ENCODE results near the gene NR4A2.

NR4A2 gene

GRCh38 chr2:156323754-156324153 lies 8.8 kb downstream of the NR4A2 start:
- Histone ChIP-seq H3K27me3 (ENCODE audit: insufficient read depth, low read length) (no peaks in the 10 kb centered on the region), H3K36me3 (ENCODE audit: insufficient read depth, low read length) (no peaks in the 10 kb centered on the region), H3K9ac (ENCODE audit: low read length) (no peak overlapping the region), H3F3A (ENCODE audit: insufficient read depth, low read length) (no peaks in the 10 kb centered on the region), H3K4me2 (ENCODE audit: low read length) (no peak overlapping the region), H2AFZ (ENCODE audit: low read length) (no peak overlapping the region), H3K4me1 (ENCODE audit: insufficient read depth, low read length, severe bottlenecking) (no peaks in the 10 kb centered on the region), H3K4me3 (ENCODE audit: low read depth, low read length, poor library complexity, severe bottlenecking) (no peak overlapping the region), H3K9me2 (ENCODE audit: low read depth, low read length) (no peaks in the 10 kb centered on the region), H3K27ac (ENCODE audit: low read depth, low read length, poor library complexity, severe bottlenecking) (no peak overlapping the region), H3K79me2 (ENCODE audit: insufficient read depth, low read length) (no peaks in the 10 kb centered on the region), H4K20me1 (ENCODE audit: insufficient read depth, low read length) (no peaks in the 10 kb centered on the region), H3K9me3 (ENCODE audit: low read length) (no peaks in the 10 kb centered on the region)
- TF ChIP-seq, protein P1, sequence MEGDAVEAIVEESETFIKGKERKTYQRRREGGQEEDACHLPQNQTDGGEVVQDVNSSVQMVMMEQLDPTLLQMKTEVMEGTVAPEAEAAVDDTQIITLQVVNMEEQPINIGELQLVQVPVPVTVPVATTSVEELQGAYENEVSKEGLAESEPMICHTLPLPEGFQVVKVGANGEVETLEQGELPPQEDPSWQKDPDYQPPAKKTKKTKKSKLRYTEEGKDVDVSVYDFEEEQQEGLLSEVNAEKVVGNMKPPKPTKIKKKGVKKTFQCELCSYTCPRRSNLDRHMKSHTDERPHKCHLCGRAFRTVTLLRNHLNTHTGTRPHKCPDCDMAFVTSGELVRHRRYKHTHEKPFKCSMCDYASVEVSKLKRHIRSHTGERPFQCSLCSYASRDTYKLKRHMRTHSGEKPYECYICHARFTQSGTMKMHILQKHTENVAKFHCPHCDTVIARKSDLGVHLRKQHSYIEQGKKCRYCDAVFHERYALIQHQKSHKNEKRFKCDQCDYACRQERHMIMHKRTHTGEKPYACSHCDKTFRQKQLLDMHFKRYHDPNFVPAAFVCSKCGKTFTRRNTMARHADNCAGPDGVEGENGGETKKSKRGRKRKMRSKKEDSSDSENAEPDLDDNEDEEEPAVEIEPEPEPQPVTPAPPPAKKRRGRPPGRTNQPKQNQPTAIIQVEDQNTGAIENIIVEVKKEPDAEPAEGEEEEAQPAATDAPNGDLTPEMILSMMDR (IDR thresholded peaks at IDR 0.05; ENCODE audit: low read length): no peak
- no peak for TF ChIP-seq EZH2 (IDR thresholded peaks at IDR 0.05; ENCODE audit: borderline replicate concordance, low read length)

DNA sequence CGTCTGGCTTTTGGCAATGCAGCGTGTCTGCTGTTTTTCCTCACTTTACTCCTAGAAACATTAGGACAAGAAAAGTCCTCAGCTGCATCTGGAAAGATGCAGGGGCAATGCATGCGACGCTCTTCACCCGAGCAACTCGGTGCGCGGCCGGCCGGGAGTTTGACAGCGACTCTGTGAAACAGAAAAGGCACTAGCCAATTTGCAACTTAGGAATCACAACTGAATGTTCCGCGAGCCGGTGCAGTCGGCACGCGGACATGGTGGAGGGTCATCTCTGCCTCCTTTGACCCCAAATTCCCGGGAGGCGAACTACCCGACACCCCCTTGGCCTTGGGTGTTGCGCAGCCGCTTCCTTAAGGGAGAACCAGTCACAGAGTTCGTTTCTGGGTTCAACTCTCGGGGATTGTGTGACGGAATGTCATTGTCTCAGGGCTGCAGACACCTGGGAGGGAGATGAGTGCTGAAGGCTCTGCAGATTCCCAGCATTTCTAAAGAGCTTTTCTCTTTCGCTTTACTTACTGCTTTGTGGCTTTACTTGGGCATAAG lies 9.8 kb downstream of the NR4A2 start:
- no peaks in the 10 kb centered on the region for H3K9me3 ChIP-seq (ENCODE audit: low read length)
- H4K20me1 ChIP-seq (ENCODE audit: insufficient read depth, low read length): no peaks in the 10 kb centered on the region
- H2AFZ ChIP-seq (ENCODE audit: low read length): no peak overlapping the region
- no peaks in the 10 kb centered on the region for H3K36me3 ChIP-seq (ENCODE audit: insufficient read depth, low read length)
- H3K4me3 ChIP-seq (ENCODE audit: low read depth, low read length, poor library complexity, severe bottlenecking): no peak overlapping the region
- H3F3A ChIP-seq (ENCODE audit: insufficient read depth, low read length): no peaks in the 10 kb centered on the region
- H3K4me1 ChIP-seq (ENCODE audit: insufficient read depth, low read length, severe bottlenecking): no peaks in the 10 kb centered on the region
- TF ChIP-seq, protein P1 (IDR thresholded peaks at IDR 0.05; ENCODE audit: low read length): no peak
- TF ChIP-seq EZH2 (IDR thresholded peaks at IDR 0.05; ENCODE audit: borderline replicate concordance, low read length): no peak
- no peak overlapping the region for H3K27ac ChIP-seq (ENCODE audit: low read depth, low read length, poor library complexity, severe bottlenecking)
- H3K27me3 ChIP-seq (ENCODE audit: insufficient read depth, low read length): no peaks in the 10 kb centered on the region
- no peaks in the 10 kb centered on the region for H3K9me2 ChIP-seq (ENCODE audit: low read depth, low read length)
- H3K9ac ChIP-seq (ENCODE audit: low read length): no peak overlapping the region
- H3K4me2 ChIP-seq (ENCODE audit: low read length): no peak overlapping the region
- H3K79me2 ChIP-seq (ENCODE audit: insufficient read depth, low read length): no peaks in the 10 kb centered on the region

GRCh38 chr2:156322051-156322685 lies 10.4 kb downstream of the NR4A2 start:
- no peaks in the 10 kb centered on the region for H3K79me2 ChIP-seq (ENCODE audit: insufficient read depth, low read length)
- no peaks in the 10 kb centered on the region for H3K27me3 ChIP-seq (ENCODE audit: insufficient read depth, low read length)
- H3K27ac ChIP-seq (ENCODE audit: low read depth, low read length, poor library complexity, severe bottlenecking): no peak overlapping the region
- H4K20me1 ChIP-seq (ENCODE audit: insufficient read depth, low read length): no peaks in the 10 kb centered on the region
- H3K9ac ChIP-seq (ENCODE audit: low read length): no peak overlapping the region
- no peaks in the 10 kb centered on the region for H3K9me2 ChIP-seq (ENCODE audit: low read depth, low read length)
- H3K4me1 ChIP-seq (ENCODE audit: insufficient read depth, low read length, severe bottlenecking): no peaks in the 10 kb centered on the region
- H3K9me3 ChIP-seq (ENCODE audit: low read length): no peaks in the 10 kb centered on the region
- H3K4me2 ChIP-seq (ENCODE audit: low read length): no peak overlapping the region
- no peak for TF ChIP-seq EZH2 (IDR thresholded peaks at IDR 0.05; ENCODE audit: borderline replicate concordance, low read length)
- TF ChIP-seq, protein P1 (IDR thresholded peaks at IDR 0.05; ENCODE audit: low read length): no peak
- H3F3A ChIP-seq (ENCODE audit: insufficient read depth, low read length): no peaks in the 10 kb centered on the region
- no peaks in the 10 kb centered on the region for H3K36me3 ChIP-seq (ENCODE audit: insufficient read depth, low read length)
- no peak overlapping the region for H3K4me3 ChIP-seq (ENCODE audit: low read depth, low read length, poor library complexity, severe bottlenecking)
- no peak overlapping the region for H2AFZ ChIP-seq (ENCODE audit: low read length)
